ENCODE results near the gene OXCT1. TPM values are rescaled to one million over a fixed set of nuclear protein-coding genes. Genes with fewer than 3 reads are reported as not detected.

Gene OXCT1
- total and polyA plus RNA-seq, 7 donors: 5.5 to 22.1 (median 10.7) TPM

Other genes with a start within 250 kb of the OXCT1 start
- gene RIMOC1, start 33.9 kb upstream of the OXCT1 start, total RNA-seq: 1 to 10 TPM; 5.9 to 9.7 (median 8.6) TPM
- 1 to 10 TPM; 2.1 to 6.8 (median 4.2) TPM for gene RIMOC1, start 33.9 kb upstream of the OXCT1 start, polyA plus RNA-seq
- gene FBXO4, start 54.9 kb upstream of the OXCT1 start, total RNA-seq: 1 to 10 TPM; 2.6 to 4.3 (median 3.1) TPM
- 1 to 10 TPM; 1.2 to 2.2 (median 2.2) TPM for gene FBXO4, start 54.9 kb upstream of the OXCT1 start, polyA plus RNA-seq

Measured in psoas muscle (tissue), 7 donors.